Adipose tissue (tissue), 3 donors: ENCODE measurements around the gene WFDC11. TPM values are rescaled to one million over a fixed set of nuclear protein-coding genes. Genes with fewer than 3 reads are reported as not detected.

Experiments
- H3K27ac ChIP-seq: one replicate; pipeline ENCODE4 v1.5.1; 2013; ENCODE audit warnings: low read depth, low read length
- WGBS, 3 donors: extraction: QIAGEN DNeasy Blood & Tissue Kit; methylation state at CpG; one replicate each; pipeline ENCODE4 v1.1.7; 2013; 5-methylcytosine and 5-hydroxymethylcytosine counted together
- polyA plus RNA-seq, 3 donors: library from polyadenylated mRNA; stranded (reverse); fragments of 200-250 nt; gene quantifications; one replicate each; pipeline ENCODE4 v1.2.3, GENCODE V29; 2013
- donor health status: healthy with polysubstance abuse.
- donor health status: Bipolar disorder and iron deficiency.
- donor health status: healthy.

Gene WFDC11
- polyA plus RNA-seq, 3 donors, result not detected

GRCh38 chr20:45631184-45631583, 38.9 kb downstream of the WFDC11 start, which contains the start of gene WFDC9:
WFDC9 (minus strand) TSS chr20:45631284; CDS start chr20:45610181, 21,103 bp downstream.
- 65 to 77% (median 75%) methylated on average over 4 of the region's 4 CpGs for WGBS, 3 donors
- no peak within 1 kb of the TSS for H3K27ac ChIP-seq

GRCh38 chr20:45630371-45630770, 39.7 kb downstream of the WFDC11 start:
- no peak overlapping the region for H3K27ac ChIP-seq

- 8 to 16% (median 12%) methylated on average over 9 of the region's 9 CpGs for WGBS, 3 donors
- H3K27ac ChIP-seq, result no peak within 1 kb of the TSS
These were observed 40.4 kb downstream of the WFDC11 start, which contains the start of gene WFDC10A for GRCh38 chr20:45629496-45630100. WFDC10A (plus strand) TSS chr20:45629739; CDS start chr20:45629814, 75 bp downstream.

- H3K27ac ChIP-seq, result no peak overlapping the region
- 61 to 76% (median 68%) methylated on average over 2 of the region's 2 CpGs for WGBS, 3 donors
These were observed 43.5 kb downstream of the WFDC11 start for GRCh38 chr20:45626540-45626939.

GRCh38 chr20:45621593-45621992, 48.4 kb downstream of the WFDC11 start:
- no peak overlapping the region for H3K27ac ChIP-seq
- WGBS, 3 donors, result 30 to 88% (median 86%) methylated on average over 2 of the region's 2 CpGs

GRCh38 chr20:45617591-45617990, 52.4 kb downstream of the WFDC11 start:
- no peak overlapping the region for H3K27ac ChIP-seq
- 88 to 96% (median 90%) methylated on average over 2 of the region's 2 CpGs for WGBS, 3 donors

- H3K27ac ChIP-seq, result no peak overlapping the region
These were observed 57.7 kb downstream of the WFDC11 start for GRCh38 chr20:45612314-45612713.

- 54 to 61% (median 57%) methylated on average over 4 of the region's 4 CpGs for WGBS, 3 donors
- H3K27ac ChIP-seq, result no peak overlapping the region
These were observed 59.0 kb downstream of the WFDC11 start for GRCh38 chr20:45611054-45611453.

GRCh38 chr20:45607810-45608209, 62.2 kb downstream of the WFDC11 start:
- no peak overlapping the region for H3K27ac ChIP-seq

More at GRCh38 chr20:45607810-45608209, 62.2 kb downstream of the WFDC11 start:
- WGBS, 3 donors, result 72 to 100% (median 93%) methylated on average over 1 of the region's 1 CpG

Other genes with a start within 250 kb of the WFDC11 start
- 1 to 10 TPM; 4.3 to 9.5 (median 9.2) TPM for gene WFDC2, start 200.5 kb downstream of the WFDC11 start, polyA plus RNA-seq
- not detected for gene SPINT3, start 154.6 kb downstream of the WFDC11 start, polyA plus RNA-seq
- not detected for gene WFDC6, start 130.8 kb downstream of the WFDC11 start, polyA plus RNA-seq
- gene EPPIN, start 122.8 kb downstream of the WFDC11 start, polyA plus RNA-seq, result not detected
- not detected for gene WFDC8, start 91.0 kb downstream of the WFDC11 start, polyA plus RNA-seq
- not detected for gene WFDC10A, start 40.5 kb downstream of the WFDC11 start, polyA plus RNA-seq
- not detected for gene WFDC9, start 39.0 kb downstream of the WFDC11 start, polyA plus RNA-seq
- not detected for gene WFDC13, start 31.8 kb upstream of the WFDC11 start, polyA plus RNA-seq
- gene WFDC10B, start 34.8 kb upstream of the WFDC11 start, polyA plus RNA-seq, result not detected
- gene SPINT4, start 52.1 kb upstream of the WFDC11 start, polyA plus RNA-seq, result not detected
- 1 to 10 TPM in 1 of 3 donors, under 1 TPM in 1, not detected in 1; 0.32 to 1.0 TPM for gene WFDC3, start 121.6 kb upstream of the WFDC11 start, polyA plus RNA-seq
- 10 to 100 TPM; 15.8 to 37.1 (median 24.4) TPM for gene DNTTIP1, start 121.7 kb upstream of the WFDC11 start, polyA plus RNA-seq
- gene UBE2C, start 142.4 kb upstream of the WFDC11 start, polyA plus RNA-seq, result 1 to 10 TPM in 2 of 3 donors, under 1 TPM in 1; 0.55 to 3.5 (median 1.1) TPM
- 1 to 10 TPM; 3.0 to 3.3 (median 3.0) TPM for gene TNNC2, start 157.1 kb upstream of the WFDC11 start, polyA plus RNA-seq
- 10 to 100 TPM in 2 of 3 donors, 1 to 10 TPM in 1; 9.2 to 50.9 (median 48.6) TPM for gene SNX21, start 163.6 kb upstream of the WFDC11 start, polyA plus RNA-seq
- gene ACOT8, start 187.2 kb upstream of the WFDC11 start, polyA plus RNA-seq, result 10 to 100 TPM; 16.6 to 28.5 (median 21.7) TPM
- gene ZSWIM3, start 187.4 kb upstream of the WFDC11 start, polyA plus RNA-seq, result 1 to 10 TPM in 2 of 3 donors, under 1 TPM in 1; 0.90 to 1.1 (median 1.0) TPM
- gene ZSWIM1, start 211.0 kb upstream of the WFDC11 start, polyA plus RNA-seq, result 1 to 10 TPM; 2.5 to 4.0 (median 3.0) TPM
- 1 to 10 TPM; 1.0 to 2.7 (median 1.1) TPM for gene SPATA25, start 217.4 kb upstream of the WFDC11 start, polyA plus RNA-seq
- 1 to 10 TPM; 3.2 to 8.0 (median 4.6) TPM for gene NEURL2, start 221.0 kb upstream of the WFDC11 start, polyA plus RNA-seq
- 100 to 1,000 TPM in 1 of 3 donors, 10 to 100 TPM in 2; 46.4 to 116 (median 82.4) TPM for gene CTSA, start 221.1 kb upstream of the WFDC11 start, polyA plus RNA-seq
- gene PLTP, start 241.9 kb upstream of the WFDC11 start, polyA plus RNA-seq, result 100 to 1,000 TPM; 113 to 308 (median 276) TPM